Renal cortical epithelial cell (primary cell): ENCODE results near the gene LITAFD. TPM values are rescaled to one million over a fixed set of nuclear protein-coding genes. Genes with fewer than 3 reads are reported as not detected.
"Not testable (repeated sequence)": the region's sequence is repeated elsewhere in the genome, so short reads cannot be mapped to it uniquely, and the experiment has no call there.

Experiments used
- DNase-seq: peaks from one replicate; pipeline ENCODE4 v3.0.0-alpha.2; 2011; ENCODE audit warnings: low read depth
- total RNA-seq: library from RNA; depleted of rRNA; stranded (reverse); fragments of >200 nt; gene quantifications from 2 replicates; pipeline ENCODE4 v1.2.3, GENCODE V29; 2014

LITAFD gene
- total RNA-seq = not detected in 2 replicates

- no peak for DNase-seq
These were observed at the start of gene LITAFD for GRCh38 chr16:8882041-8882617. Gene LITAFD, plus strand, starts transcription at chr16:8882351. Its CDS starts 2,005 bp downstream, at chr16:8884356.

DNA sequence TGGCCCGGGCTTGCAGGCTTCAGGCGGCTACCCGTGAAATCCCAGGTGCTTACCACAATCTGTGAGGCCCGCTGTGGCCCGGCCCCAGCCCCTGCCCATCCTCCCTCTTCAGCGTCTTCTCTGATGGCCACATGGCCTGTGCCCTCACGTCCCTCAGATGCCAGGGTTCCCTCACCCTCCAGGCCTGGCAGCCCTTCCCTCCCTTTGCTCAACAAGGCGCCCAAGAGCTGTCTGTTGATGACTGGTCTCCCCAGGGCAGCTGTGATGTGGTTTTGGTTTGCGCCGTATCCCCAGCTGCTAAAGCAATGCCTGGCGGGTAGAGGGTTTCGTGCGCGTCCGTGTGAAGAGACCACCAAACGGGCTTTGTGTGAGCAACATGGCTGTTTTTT lies 49.4 kb upstream of the LITAFD start:
- DNase-seq = no peak

DNA sequence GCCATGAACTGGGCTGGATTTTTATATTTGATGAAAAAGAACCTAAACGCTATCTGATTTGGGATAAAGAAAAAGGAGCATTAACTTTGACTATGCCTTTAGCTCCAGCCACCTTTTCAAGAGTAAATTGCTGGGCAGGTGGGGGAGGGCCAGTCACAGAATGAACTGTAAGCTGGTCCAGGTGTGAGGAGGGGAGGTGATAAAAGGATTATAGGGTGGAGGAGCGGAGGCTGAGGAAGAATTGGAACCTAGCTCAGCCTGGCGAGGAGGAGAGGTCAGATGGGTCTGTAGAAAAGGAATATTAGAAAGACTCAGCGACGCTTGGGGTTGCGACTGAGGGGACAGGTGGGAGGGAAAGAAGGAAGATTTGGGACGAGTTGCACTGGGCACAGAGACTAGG lies 45.4 kb upstream of the LITAFD start:
- not testable (repeated sequence) for DNase-seq

DNA sequence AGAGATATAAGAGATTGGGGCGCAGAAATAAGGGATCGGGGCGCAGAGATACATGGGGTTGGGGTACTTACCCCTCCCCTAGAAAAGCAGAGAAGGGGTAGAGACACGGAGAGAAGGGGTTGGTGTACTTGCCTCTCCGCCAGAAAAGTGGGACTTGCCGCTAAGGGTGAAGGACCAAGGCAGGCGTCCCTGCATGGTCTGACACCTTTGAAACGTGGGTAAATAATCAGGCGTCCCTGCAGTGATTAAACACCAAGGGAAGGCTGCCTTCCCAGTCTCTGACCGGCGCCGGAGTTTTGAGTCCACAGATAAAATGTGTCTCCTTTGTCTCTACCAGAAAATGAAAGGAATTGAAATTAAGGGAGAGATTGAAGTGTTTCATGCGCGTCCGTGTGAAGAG lies 44.6 kb upstream of the LITAFD start:
- DNase-seq = not testable (repeated sequence)

- not testable (repeated sequence) for DNase-seq
These were observed 40.1 kb upstream of the LITAFD start for GRCh38 chr16:8842016-8842415.

DNA sequence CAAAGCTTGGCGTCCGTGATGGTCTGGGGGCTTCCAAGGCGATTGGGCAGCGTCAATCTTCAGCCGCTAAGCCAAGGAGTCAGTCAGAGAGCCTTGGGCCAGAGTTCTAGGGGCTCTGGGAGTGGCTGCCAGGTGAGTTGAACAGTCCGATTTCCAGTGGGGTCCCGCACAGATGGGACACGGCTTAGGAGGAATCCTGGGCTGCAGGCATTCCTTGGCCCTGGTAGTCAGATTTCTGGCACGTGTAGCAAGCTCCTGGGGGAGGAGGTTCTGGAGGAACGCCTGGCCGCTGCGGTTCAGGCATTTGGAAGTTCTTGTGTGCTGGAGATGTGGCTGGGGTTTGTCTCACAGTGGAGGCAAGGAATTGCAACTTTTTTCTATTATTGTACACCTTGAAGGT lies 38.9 kb upstream of the LITAFD start:
- not testable (repeated sequence) for DNase-seq

GRCh38 chr16:8845699-8846298 lies 36.4 kb upstream of the LITAFD start:
- DNase-seq = no peak

GRCh38 chr16:8846401-8846932 lies 35.7 kb upstream of the LITAFD start:
- DNase-seq = no peak

- DNase-seq = no peak
These were observed 35.0 kb upstream of the LITAFD start for GRCh38 chr16:8847145-8847544.

- no peak for DNase-seq
These were observed 34.5 kb upstream of the LITAFD start for GRCh38 chr16:8847623-8848022.

DNA sequence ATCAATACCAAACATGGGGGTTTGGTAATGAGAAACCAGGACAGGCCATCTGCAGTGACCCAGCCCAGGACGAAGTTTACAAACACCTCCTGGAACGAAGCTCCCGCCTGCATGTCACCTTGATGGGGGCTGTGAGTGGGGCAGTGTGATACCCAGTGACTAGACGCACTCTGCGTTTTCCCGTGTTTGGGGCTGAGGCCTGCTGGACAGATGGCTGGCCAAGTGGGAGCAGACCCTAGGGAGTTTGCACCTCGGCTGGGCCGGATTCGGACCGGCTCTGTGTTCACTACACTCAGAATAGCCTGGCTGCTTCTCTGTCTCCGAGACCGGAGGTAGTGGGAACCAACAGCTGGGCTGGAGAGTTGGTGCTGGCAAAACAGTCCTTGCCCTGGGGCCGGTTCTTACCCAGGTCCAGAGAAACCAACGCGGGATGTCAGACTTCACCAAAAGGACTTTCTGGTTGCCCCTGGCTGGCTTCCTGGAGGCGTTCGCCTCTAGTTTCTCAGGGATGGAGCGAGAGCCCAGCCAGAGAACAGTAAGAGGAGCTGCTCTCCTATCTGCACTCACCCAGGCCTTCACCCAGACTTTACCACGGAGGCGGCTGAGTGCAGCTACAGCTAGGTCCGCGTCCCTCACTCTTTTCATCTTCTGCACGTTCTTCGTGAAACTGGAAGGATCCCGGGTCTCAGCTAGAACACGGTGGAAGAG lies 33.8 kb upstream of the LITAFD start:
- DNase-seq = no peak

DNA sequence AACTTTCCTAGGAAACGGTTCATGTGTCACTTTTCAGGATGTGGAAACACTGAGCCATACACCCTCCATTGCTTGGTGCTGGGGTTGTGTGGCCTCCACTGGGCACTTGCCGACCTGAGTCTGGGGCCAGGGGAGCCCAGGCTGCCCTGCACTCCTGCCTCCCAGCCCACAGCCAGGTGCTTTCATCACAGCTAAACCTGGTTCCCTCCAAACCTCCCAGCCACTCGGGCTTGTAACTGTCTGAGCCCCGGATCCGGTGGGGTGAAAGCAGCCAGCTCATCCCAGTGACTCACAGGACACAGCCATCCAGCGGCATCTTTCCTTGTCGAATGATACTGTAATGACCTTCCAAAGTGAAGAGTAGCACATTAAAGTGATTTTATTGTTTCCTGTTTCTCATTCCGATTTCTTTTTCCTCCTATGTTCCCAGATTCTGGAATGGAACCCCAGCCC lies 33.2 kb upstream of the LITAFD start:
- DNase-seq = peak; percentile 43

DNA sequence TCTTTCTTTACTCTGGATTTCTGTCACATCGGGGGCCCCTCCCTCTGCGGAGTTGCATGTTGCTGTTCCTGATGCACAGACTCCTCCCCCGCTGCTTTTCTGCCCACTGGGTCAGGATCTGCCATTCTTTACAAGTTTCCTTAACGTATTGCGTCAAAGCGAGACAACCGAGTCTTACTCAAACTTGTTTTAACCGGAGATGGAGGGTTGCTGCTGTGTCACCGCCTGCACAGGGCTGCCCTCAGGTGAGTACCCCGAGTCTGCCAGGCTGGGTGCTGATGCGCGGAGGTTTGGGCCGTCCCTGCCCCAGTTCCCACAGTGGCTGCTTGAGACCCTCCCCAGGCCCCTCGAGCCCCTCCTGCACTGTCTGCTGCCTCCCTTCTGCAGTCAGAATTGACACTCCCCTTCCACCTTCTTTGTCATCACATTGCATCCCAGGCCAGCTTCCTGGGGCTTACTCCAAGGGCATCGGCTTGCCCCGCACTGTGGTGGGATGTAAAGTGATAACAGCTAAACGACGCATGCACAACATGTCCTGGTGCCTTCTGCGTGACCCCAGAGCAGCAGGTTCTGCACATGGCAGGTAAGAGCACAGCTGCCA lies 32.6 kb upstream of the LITAFD start:
- DNase-seq = no peak

DNA sequence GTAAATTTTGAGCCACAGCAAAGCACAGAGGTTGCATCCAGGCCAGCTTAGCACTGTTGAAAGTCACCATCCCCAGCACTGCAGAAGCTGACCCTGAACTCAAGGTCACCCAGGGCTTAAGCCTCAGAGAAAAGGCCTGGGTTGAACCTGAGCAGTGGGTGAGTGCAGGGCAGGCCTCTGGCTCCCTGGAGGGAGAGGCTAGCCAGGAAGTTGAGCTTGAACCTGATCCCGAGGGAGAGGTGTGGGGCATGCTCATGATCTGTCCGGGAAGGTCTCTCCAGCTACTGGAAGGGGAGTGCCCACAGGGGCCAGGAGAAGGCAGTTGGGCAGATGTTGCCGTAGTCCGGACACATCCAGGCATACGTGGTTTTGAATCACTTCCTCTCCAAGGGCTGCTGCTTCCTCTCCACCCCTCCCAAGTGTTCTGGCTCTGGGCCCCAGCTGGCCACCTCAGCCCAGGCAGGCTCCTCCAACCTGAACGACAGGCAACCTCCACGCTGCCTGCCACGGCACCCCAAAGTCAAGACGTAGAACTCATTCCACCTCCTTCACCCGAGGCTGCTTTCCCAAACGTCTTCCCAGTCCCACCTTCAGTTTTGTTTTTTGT lies 31.8 kb upstream of the LITAFD start:
- peak; percentile 78 for DNase-seq

GRCh38 chr16:8851761-8852403 lies 30.3 kb upstream of the LITAFD start:
- no peak for DNase-seq

DNA sequence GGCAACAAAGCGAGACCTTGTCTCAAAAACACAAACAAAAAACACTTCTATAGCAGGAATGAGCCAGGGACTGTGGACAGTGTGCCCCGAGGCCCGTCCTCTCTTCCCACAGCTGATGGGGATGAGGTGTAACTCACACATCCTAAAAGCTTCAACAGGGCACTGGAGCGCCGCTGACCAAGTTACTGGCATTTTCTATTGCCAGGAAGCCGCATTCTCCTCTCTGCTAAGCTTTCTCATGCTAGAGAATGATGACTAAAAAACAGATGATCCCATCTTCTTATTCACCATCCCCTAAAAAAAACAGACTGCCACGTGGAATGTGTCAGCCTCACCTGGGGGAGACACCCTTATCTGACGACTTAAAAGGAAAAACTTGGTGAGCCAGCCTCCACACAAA lies 29.6 kb upstream of the LITAFD start:
- no peak for DNase-seq

DNA sequence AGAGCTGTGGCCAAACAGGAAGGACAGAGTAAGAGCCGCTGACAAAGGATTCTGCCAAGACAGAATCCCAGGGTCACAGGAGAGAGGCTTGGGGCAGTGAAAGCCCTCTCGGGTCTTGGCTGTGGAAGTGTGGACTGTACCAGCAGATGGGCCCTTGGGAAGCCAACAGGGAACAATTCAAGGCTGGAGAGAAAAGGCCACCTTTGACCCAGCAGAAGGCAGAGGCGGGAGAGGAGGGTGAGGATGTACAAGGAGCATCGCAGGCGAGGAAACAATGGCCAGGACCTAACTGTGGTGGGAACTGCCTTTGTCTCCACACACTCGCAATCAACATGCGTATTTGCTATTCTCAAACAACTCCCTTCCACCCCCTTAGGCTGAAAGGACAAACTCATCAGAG lies 29.0 kb upstream of the LITAFD start:
- no peak for DNase-seq

- DNase-seq = no peak
These were observed 28.5 kb upstream of the LITAFD start for GRCh38 chr16:8853611-8854010.

DNA sequence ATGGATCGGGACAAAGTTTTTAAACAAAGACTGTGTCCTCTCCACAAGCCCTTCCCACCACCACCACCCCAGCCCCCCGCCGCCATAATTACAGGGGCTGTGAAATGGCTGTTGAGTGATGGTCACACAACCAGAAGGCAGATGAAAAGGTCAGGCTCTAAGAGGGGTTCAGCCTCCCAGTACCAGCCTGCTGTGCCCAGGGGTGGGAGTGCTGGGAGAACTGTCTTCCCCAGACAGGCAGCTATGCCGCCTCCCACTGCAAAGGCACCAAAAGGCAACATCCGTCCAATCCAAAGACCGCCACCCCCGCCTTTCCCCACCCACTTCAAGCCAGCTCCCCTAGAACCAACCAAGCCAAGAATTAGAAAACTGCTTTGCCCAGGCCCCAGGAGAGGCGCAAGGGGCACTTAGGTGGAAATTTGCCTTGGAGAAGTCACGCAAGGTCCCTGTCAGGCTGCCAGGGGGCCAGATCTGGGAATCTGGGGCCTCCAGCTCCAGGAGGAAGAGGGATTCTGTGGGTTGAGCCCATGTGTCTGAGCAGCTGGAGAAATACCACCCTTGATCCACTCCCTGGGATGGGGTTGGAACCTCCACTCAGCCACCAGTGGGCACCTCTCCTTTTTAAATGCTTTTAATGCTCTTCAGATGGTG lies 27.7 kb upstream of the LITAFD start:
- DNase-seq = no peak

DNA sequence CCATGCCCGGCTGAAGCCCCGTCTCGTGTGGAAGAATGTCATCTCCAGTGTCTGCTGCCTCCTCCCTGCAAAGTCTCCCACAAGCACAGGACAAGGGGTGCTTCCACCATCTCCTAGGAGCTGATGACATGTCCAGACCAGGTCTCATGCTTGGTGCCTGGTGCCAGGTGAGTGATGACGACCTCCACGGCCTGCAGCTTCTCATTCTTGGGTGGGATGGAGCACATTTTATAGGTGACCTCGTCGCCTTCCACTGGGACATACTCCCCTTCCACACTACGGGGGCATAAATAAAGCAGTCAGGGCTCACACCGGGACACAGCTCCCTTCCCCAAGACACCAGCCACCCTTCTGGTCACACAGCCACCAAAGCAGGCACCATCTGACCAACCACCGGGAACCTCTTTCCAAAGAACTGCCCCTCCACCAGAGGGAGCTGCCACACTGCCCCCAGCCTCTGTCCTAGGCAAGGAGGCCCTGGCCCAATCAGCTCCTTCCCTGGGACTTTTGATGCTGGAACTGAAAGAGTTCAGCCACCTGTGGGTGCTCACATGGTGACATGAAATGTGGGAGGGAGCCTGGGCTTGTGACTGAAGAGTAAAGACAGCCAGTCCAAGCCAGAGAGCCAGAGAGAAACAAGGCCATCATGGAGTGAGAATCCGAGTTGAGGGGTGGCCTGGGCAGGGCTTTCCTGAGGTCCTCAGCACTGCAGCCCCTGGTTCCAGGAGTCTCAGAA lies 26.9 kb upstream of the LITAFD start:
- no peak for DNase-seq
